SH-SY5Y (cell line): ENCODE data around the gene MTHFD2L.

Source experiments
- GATA2 ChIP-seq: IDR thresholded peaks from 2 replicates; pipeline ENCODE4 v1.6.1; 2011; ENCODE audit warnings: mild to moderate bottlenecking, low read depth, low read length
- GATA3 ChIP-seq: IDR thresholded peaks from 2 replicates; pipeline ENCODE4 v1.6.1; 2011; ENCODE audit warnings: low read depth, mild to moderate bottlenecking, low read length, moderate library complexity

DNA sequence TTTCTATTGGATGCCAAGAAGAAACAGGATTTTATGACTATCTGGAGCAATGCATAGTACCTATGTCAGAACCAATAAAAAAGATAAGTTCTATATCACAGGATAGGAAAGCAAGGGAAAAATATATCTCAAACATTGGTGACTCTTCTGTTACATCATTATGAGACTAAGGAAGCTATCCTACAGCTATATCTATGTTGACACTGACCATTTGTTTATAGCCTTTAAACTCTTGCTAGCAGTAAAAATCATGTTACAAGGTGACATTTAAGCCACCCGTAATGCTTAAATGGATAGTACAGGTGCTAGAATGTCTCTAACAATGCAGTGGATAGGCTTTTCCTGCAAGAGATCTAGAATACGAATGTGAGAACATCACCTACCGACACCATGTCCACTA is 121.8 kb downstream of the MTHFD2L start:
- TF ChIP-seq GATA2, result no peak
- TF ChIP-seq GATA3, result no peak
